ENCODE results near the gene SHMT2. TPM values are rescaled to one million over a fixed set of nuclear protein-coding genes. Genes with fewer than 3 reads are reported as not detected.

Gene SHMT2
- total RNA-seq, 1 donor from 2014 or later: 54.0 TPM

DNA sequence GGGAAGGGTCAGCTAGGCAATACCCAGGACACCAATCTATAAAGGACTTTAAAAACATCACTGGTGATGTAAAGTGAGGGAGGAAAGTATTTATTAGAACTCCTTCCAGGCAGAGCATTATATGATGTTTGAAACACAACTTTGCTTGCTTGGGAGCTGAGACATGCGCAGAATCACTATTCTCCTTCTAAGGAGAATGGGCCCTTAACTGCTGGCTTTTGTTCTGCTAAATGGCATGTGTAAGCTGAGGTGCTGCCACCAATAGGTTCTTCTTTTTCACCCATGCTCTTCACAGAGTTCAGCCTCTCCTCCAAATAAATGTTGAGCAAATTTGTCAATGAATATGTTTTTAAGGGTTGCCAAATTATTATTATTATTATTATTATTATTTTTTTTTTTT, 17.5 kb downstream of the SHMT2 start:
- peaks cover 3% of the 10 kb centered on the region for H3K27me3 ChIP-seq
- H3K27ac ChIP-seq: no peak overlapping the region
- TF ChIP-seq, protein P1, sequence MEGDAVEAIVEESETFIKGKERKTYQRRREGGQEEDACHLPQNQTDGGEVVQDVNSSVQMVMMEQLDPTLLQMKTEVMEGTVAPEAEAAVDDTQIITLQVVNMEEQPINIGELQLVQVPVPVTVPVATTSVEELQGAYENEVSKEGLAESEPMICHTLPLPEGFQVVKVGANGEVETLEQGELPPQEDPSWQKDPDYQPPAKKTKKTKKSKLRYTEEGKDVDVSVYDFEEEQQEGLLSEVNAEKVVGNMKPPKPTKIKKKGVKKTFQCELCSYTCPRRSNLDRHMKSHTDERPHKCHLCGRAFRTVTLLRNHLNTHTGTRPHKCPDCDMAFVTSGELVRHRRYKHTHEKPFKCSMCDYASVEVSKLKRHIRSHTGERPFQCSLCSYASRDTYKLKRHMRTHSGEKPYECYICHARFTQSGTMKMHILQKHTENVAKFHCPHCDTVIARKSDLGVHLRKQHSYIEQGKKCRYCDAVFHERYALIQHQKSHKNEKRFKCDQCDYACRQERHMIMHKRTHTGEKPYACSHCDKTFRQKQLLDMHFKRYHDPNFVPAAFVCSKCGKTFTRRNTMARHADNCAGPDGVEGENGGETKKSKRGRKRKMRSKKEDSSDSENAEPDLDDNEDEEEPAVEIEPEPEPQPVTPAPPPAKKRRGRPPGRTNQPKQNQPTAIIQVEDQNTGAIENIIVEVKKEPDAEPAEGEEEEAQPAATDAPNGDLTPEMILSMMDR (IDR thresholded peaks at IDR 0.05): no peak
- TF ChIP-seq POLR2AphosphoS5 (IDR thresholded peaks at IDR 0.05; ENCODE audit: insufficient read depth in 1 of 2, low read depth in 1 of 2) (no peak), POLR2A (IDR thresholded peaks at IDR 0.05) (no peak)
- no peaks in the 10 kb centered on the region for H3K36me3 ChIP-seq
- H3K9me3 ChIP-seq: no peaks in the 10 kb centered on the region
- H3K4me3 ChIP-seq: no peak overlapping the region
- intact Hi-C loops (cut with DNase I): no loop called here
- DNase-seq (ENCODE audit: extremely low spot score in 2 of 2): no peak
- H3K4me1 ChIP-seq: peaks cover 21% of the 10 kb centered on the region

DNA sequence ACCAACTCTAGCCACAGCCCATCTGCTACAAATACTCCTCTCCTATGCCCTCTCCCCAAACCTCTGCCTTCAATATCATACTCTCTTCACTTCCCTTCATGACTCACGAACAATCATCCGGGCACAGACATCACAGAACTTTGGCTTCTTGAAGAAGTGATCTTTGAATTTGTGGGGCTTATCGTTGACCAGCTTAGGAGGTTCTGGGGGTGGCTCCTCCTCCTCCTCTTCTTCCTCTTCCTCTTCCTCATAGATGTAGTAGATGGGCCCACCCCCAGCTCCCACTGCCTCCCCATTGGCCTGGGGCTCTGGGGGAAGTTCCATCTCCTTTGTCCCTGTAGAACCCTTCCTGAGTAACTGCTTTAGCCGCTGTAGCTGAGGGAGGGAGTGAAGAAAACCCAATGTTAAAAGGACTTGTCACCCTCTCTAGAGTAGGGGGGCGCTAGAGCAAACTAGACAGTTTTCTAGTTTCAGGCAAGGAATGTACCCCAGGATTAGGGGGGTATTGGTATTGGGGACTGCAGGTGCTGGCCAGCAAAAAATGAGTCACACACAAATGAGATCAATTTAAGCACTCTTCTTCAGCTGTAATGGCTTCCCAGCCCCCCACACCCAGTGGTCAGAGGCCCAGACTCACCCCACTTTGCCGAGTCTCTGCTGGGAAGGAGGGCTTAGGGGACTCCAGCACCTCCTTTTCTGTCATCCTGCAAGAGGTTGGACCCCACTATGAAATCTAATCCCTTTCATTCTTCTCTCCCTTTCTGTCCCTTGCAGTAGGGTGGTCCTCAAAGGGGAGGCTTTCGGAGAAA, 19.6 kb downstream of the SHMT2 start:
- Histone ChIP-seq H3K4me3 (no peak overlapping the region), H3K27ac (no peak overlapping the region), H3K4me1 (no peaks in the 10 kb centered on the region), H3K36me3 (no peaks in the 10 kb centered on the region), H3K9me3 (no peaks in the 10 kb centered on the region), H3K27me3 (no peaks in the 10 kb centered on the region)
- DNase-seq (ENCODE audit: extremely low spot score in 2 of 2): no peak
- intact Hi-C loops (cut with DNase I): no loop called here
- no peak for TF ChIP-seq POLR2A (IDR thresholded peaks at IDR 0.05)
- no peak for TF ChIP-seq POLR2AphosphoS5 (IDR thresholded peaks at IDR 0.05; ENCODE audit: insufficient read depth in 1 of 2, low read depth in 1 of 2)
- TF ChIP-seq, protein P1 (IDR thresholded peaks at IDR 0.05): no peak

DNA sequence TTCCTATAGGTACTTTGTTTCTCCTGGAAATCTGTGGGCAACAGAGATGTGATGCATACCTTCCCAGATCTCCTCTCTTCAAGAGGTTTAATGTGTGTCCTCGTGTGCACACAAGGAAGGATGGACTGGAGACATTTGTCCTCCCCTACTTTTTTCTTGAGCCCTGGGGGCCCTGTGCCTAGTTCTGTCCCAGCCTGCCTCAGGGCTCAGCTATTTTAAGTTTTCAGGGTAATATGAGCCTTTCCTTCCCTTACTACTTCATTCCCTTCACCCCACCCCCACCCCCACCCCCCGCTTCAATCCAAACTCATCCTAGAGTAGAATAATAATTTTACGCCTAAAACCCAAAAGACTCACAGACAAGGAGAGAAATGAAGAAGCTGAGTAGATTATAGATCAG, 21.0 kb downstream of the SHMT2 start:
- no peak overlapping the region for H3K4me3 ChIP-seq
- no peaks in the 10 kb centered on the region for H3K4me1 ChIP-seq
- no peak for DNase-seq (ENCODE audit: extremely low spot score in 2 of 2)
- no peak overlapping the region for H3K27ac ChIP-seq
- TF ChIP-seq, protein P1 (IDR thresholded peaks at IDR 0.05): no peak
- no peak for TF ChIP-seq POLR2A (IDR thresholded peaks at IDR 0.05)
- no peak for TF ChIP-seq POLR2AphosphoS5 (IDR thresholded peaks at IDR 0.05; ENCODE audit: insufficient read depth in 1 of 2, low read depth in 1 of 2)
- no peaks in the 10 kb centered on the region for H3K36me3 ChIP-seq
- no peaks in the 10 kb centered on the region for H3K9me3 ChIP-seq
- no peaks in the 10 kb centered on the region for H3K27me3 ChIP-seq
- intact Hi-C loops (cut with DNase I): no loop called here

DNA sequence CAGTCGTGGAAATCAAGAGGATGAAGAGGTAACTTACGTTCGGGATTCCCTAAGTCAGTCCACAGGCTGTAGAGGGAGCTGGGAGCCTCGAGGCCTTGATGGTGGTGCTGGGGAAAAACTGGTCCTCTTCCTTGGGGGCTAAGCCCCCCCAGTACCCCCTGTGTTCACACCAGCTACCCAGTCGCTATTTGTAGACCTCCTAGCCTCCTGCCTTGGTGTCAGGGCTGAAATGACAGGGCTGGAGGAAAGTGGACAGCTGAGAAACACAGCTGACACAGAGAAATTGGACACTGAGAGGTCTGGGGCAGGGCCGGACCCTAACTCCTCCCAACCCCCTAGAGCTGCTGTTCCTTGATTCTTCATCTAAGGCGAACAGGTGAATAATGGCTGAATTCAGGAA, 21.4 kb downstream of the SHMT2 start, which contains the start of gene STAC3:
TSS of gene STAC3 (minus strand) at position 232 of the 400 bp plus-strand sequence. CDS start 1,551 bp downstream, outside the sequence.
- Histone ChIP-seq H3K9me3 (no peaks in the 10 kb centered on the region), H3K36me3 (peaks cover 0 to under 1% of the 10 kb centered on the region in 2 donors), H3K27me3 (no peaks in the 10 kb centered on the region), H3K27ac (no peak within 1 kb of the TSS), H3K4me1 (no peaks in the 10 kb centered on the region), H3K4me3 (no peak within 1 kb of the TSS)
- TF ChIP-seq POLR2A (IDR thresholded peaks at IDR 0.05) (no peak), POLR2AphosphoS5 (IDR thresholded peaks at IDR 0.05; ENCODE audit: insufficient read depth in 1 of 2, low read depth in 1 of 2) (no peak)
- TF ChIP-seq, protein P1 (IDR thresholded peaks at IDR 0.05): no peak
- no peak for DNase-seq (ENCODE audit: extremely low spot score in 2 of 2)
- intact Hi-C loops (cut with DNase I): no loop called here
